HG02759 (cell line): ENCODE measurements around the gene ZNF747.
A peak's percentile ranks its signal among the peaks of the same experiment; 100 is the strongest.

Experiments
- ATAC-seq: cut with Tn5 transposase; IDR thresholded peaks from one replicate; pipeline ENCODE4 v1.9.1; 2021; ENCODE audit warnings: mild to moderate bottlenecking, moderate library complexity; ENCODE audit not compliant: unreplicated experiment

The ZNF747 gene

DNA sequence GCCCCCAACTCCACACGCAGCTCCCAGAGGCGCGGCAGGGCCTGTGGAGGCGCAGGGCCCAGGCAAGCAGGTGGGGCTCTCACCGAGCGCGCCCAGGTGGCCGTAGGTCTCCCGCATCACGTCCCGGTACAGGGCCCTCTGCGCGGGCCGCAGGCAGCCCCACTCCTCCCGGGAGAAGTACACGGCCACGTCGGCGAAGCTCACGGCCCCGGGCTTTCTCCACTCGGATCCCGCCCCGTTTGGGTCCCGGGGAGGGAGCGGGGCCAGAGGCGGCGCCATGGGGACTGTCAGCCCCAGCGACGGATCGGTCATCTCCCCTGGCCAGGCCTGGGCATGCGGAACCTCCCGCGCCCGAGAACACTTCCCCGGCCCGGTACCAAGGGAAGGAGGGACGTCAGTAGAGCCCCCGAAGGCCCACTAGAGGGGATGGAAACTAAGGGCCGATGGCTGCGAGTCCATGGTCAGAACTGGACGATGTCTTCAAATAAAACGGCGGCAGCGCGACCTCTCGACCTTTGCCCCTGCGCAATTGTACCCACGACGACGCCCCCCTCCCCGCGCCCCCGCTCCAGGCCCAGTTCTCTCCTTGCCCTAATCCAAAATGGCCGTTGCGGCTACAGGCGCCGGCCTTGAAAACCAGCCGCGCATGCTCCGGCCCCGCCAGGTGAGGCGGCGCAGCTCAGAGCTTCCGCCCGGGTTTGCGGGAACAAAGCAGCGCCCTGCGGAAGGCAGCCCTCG lies at the start of gene ZNF747:
TSS of gene ZNF747 (minus strand) at position 491 of the 738 bp plus-strand sequence. CDS start at position 312, 179 bp downstream.
- peak; percentile 76 for ATAC-seq

DNA sequence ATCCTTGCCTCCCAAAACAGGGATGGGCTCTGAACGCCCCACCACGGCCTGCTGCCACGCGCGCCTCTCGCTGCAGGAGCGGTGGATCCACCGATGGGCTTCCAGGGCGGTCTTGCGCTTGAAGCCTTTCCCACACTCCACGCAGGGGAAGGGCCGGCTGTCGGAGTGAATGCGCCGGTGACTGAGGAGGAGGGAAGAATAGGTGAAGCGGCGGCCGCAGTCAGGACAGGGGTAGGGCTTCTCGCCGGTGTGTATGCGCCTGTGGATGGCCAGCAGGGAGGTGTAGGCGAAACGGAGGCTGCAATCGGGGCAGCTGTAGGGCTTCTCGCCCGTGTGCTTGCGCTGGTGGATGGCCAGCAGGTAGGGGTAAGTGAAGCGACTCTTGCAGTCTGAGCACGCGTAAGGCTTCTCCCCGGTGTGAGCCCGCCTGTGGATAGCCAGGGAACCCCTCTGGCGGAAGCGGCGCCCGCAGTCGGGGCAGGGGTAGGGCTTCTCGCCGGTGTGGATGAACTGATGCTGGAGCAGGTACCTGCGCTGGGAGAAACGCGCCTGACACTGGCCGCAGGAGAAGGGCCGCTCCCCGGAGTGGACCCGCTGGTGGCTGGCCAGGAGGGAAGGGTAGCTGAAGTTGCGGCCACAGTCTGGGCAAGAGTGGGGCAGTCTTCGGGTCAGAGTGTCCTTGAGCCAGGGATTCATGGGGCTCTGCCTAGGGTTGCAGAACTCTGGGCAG lies 48.1 kb upstream of the ZNF747 start:
- no peak for ATAC-seq

DNA sequence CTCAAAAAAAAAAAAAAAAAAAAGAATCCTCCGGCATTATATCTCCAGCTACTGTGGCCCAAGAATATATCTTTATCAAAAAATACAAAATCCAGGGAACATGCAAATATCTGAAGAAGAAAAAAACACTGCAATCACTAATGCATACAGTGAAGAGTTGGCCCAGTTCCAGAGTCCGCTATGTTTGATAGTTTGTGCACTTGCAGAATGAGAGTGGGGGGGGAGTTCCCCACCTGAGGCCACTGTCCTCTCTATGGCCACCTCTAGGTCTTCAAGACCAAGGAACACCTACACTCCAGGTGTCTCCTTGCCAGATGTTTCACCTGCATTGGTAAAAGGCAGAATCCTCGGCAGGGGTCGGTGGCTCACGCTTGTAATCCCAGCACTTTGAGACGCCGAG lies 46.8 kb upstream of the ZNF747 start:
- no peak for ATAC-seq

DNA sequence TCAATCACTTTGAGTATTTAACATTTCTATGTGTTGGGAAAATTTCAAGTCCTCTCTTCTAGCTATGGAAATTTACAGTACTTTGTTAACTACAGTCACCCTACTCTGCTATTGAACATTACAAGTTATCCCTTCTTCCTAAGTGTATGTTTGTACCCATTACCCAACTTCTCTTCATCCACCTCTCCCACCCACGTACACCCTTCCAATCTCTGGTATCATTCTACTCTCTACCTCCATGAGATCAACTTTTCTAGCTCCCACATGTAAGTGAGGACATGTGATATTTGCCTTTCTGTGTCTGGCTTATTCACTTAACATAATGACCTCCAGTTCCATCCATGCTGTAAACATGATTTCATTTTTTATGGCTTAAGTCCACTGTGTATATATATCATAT lies 40.0 kb upstream of the ZNF747 start:
- ATAC-seq, result no peak

DNA sequence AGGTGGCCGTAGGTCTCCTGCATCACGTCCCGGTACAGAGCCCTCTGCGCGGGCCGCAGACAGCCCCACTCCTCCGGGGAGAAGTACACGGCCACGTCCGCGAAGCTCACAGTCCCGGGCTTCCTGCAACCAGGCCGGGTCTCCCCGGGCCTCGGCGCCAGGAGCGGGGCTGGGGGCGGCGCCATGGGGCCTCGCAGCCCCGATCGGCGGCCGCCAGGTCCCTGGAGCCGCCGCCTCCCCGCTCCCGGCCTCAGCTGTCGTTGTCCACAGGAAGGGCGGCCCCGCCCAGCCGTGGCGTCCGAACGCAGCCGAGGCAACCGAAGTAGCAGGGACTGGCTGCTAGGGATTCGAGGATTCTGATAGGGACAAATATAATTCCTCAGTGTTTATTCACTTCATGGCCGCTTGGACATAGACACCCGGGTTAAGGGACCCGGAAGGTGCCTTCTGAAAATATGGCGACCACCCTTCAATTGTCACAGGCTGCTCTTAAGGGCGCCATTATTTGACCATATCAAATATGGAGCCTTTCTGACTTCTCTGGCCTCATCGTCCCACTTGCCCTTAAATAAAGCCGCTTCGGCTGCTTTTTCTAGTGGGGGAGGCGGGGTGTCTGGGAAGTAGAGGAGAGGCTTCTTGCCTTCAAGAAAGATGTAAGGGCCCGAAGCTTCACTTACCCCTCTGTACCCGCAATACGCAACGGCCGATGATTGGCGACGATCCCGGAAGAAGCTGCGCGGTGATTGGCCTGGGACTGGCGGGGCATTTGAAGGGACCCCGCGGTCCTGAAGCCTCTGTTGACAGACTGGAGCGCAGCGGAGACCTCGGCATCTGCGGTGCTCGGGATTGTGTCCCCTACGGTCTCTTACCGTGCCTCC lies 37.0 kb upstream of the ZNF747 start, which contains the start of gene ZNF688:
TSS of gene ZNF688 (minus strand) at position 270 of the 878 bp plus-strand sequence. CDS start at position 185, 85 bp downstream.
- peak; percentile 76 for ATAC-seq

DNA sequence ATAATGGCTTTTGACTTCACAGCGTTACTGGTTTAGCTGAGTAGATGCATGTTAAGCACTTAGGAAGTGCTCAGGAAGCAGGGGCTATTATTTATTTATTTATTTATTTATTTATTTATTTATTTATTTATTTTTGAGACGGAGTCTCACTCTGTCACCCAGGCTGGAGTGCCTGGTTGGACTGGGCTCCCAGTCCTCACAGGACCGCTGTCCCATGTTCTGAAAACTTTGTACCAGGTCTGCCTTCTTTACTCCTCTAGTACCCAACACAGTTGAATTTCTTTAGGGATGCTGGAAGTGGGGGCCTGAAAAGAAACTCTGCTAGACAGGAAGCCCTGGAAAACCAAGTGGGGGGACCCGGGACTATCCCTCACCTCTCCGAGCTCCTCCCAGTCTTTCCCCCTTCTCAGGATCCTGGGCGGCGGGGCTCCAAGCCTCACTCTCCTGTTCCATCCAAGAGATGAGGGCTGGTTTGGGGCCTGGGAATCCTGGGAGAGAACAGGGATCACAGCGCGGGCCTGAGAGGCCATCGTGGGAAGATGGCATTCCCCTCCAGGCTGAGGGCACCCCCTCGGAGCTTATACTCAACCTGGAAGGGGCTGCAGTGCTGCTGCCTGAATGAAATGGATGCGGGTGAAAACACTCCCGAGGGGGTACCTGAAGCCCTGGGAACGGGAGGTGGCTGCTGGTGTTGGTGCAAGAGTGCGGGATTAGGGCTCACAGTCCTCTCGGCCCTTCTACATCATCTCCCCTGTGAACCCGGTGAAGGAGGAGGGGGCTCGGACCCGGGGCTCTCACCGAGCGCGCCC lies 36.2 kb upstream of the ZNF747 start:
- ATAC-seq, result no peak

DNA sequence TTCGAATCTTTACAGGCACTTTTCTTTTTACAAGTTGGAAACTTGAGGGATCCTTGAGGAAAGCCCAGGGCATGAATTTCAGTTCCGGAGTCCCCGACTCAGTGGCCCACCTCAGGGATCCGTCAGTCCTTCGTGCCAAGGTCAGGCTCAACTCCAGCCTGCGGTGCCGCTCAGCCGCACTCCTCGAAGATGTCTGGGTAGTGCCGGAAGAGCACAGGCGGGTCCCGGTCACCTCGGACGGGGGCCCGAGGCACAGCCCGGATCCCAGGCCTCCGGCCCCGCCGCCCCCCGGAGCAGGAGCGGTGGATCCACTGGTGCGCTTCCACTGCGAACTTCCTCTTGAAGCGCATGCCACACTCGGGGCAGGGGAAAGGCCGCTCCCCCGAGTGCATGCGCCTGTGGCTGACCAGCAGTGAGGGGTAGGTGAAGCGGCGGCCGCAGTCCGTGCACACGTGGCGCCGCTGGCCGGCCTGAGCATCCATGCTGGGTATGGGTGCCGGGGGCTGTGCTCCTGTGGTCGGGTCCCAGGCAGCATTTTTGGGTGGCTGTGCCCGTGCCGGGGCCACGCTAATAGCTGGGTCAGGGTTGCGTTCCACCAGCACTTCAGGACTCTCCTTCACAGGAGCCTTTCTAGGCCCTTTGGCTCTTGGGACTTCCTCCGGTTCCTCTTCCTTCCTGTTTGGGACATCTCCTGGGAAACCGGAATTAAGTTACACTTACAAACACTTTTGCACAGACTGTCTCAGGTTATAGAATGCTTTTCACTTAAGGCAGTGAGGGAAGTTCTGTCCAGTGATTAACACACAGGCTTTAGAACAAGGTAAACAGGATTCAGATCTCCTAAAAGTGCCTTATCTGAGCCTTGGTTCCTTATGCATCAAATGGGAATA lies 35.3 kb upstream of the ZNF747 start:
- ATAC-seq, result no peak

DNA sequence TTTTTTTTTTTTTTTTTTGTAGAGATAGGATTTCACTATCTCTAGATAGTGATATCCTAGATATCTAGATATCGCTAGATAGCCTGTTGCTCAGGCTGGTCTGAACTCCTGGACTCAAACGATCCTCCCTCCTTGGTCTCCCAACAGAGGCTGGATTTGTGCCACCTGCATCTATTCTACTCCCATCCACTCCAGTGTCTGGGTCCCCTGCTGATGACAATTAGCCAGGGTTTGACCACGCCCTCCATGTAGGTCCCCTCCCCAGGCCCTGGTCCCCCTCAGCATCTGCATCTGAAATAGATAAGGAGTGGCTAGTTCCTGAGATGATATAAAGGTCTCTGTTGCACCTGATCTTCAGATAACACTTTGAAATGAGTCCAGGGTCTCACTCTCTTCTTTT lies 34.6 kb upstream of the ZNF747 start:
- ATAC-seq, result no peak

DNA sequence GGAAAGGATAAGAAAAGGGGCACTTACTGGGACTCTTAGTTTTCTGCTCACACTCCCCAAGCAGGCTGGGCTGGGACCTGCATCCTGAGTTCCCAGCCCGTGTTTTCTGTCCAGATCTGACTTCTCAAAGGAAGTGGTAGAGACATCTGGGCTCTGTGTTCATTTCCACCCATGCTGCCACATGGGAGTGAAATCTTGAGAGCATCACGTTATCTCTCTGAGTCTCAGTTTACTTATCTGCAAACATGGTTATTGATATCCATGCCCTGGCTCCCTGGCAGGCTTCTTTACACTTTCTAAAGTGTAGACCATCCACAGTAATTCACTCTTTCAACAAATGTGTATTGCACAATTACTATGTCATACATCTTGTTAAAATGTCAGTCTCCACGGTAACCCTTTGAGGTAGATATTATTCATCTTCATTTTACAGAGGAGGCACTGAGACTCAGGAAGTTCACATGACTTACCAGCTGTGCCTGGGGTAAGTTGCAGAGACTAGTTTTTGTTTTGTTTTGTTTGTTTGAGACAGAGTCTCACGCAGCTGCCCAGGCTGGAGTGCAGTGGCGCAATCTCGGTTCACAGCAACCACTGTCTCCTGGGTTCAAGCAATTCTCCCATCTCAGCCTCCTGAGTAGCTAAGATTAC lies 33.5 kb upstream of the ZNF747 start:
- ATAC-seq, result no peak

DNA sequence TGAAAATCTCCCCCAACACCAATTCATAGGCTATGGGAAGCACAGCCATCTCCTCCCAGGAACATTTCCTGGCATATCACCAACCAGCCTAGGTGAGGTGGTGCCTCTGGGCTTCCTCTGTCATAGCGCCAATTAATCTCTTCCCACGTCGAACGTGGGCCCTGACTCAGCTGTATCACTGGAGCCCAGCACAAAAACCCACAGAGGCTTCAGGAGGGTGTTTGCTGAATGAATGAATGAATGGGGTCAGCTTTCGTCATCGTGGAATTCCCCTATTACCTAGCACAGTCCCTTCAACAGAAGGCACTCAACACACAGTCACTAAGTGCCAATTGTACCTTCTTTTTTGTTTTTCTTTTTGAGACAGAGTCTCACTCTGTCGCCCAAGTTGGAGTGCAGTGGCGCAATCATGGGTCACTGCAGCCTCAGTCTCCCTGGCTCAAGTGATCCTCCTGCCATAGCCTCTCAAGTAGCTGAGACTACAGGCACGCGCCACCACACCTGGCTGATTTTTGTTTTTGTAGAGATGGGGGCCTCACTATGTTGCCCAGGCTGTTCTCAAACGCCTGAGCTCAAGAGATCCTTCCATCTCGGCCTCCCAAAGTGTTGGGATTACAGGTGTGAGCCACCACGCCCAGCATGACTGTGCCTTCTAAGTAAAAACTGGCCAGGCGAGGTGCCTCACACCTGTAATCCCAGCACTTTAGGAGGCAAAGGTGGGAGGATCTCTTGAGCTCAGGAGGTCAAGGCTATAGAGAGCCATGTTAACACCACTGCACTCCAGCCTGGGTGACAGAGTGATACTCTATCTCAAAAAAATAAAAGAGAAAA lies 32.7 kb upstream of the ZNF747 start:
- ATAC-seq, result no peak

DNA sequence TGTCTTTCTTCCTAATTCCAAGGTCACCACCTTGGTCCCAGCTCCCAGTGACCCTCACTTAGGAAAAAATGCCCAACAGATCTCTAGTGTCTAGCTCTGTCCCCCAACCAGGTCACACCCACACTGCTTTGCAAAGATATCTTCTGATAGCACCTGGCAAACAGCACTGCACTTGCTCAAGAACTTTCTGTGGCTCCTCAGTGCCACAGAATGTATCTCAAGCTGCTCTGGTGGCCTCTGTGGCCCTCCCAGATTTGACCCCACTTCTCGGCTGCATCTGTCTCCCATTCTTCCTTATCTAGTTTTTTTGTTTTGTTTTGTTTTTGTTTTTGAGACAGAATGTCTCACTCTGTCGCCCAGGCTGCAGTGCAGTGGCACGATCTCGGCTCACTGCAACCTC lies 31.9 kb upstream of the ZNF747 start:
- ATAC-seq, result no peak

DNA sequence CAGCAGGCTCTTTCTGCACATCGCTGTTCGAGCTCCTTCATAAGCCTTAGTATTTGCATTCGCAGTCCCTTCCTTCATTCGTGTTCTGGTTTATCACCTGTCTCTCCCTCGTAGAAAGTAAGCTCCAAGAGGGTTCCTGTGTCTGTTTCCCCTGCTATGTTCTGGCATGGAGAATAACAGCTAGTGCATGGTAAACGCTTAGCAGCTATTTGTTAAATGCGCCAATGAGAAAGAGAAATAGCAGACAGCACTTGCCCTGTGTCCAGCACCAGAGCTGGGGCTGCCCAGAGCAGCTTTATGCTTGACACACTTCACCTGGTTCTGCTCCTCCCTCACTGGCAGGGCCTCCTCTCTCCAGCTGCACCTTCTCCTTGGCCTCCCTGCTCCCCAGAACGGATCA lies 31.3 kb upstream of the ZNF747 start:
- no peak for ATAC-seq

DNA sequence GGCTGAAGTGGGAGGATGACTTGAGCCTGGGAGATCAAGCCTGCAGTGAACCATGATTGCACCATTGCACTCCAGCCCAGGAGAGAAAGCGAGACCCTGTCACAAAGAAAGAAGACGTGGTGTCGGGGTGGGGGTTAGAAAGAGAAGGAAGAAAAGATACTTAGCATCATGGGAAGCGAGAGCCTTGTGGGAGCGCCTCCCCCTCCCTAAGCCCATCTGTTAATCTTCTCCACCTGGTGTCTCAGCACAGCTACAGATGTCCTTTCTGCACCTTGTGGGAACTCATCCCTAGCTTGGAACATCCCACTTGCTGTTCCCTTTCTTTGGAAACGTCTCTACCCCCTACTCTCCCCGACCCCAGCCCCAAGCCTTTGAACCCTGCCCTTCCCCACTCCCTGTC lies 30.9 kb upstream of the ZNF747 start:
- no peak for ATAC-seq

DNA sequence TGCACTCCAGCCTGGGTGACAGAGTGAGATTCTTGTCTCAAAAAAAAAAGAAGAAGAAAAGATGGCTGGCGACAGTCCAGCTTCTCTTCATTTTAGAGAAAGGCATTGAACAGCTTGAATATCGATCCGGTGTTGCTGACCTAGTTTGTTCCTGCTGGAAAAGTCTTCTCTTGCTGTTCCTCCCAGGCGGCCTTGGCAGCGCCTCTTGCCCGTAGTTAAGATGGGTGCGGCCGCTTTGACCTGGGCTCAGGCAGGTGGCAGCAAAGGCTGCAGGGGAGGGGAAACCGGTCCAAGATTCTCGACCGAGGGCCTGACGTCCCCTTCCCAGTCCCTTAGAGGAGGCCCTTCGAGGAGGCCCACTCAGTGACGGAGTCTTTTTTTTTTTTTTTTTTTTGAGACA lies 27.4 kb upstream of the ZNF747 start:
- no peak for ATAC-seq

DNA sequence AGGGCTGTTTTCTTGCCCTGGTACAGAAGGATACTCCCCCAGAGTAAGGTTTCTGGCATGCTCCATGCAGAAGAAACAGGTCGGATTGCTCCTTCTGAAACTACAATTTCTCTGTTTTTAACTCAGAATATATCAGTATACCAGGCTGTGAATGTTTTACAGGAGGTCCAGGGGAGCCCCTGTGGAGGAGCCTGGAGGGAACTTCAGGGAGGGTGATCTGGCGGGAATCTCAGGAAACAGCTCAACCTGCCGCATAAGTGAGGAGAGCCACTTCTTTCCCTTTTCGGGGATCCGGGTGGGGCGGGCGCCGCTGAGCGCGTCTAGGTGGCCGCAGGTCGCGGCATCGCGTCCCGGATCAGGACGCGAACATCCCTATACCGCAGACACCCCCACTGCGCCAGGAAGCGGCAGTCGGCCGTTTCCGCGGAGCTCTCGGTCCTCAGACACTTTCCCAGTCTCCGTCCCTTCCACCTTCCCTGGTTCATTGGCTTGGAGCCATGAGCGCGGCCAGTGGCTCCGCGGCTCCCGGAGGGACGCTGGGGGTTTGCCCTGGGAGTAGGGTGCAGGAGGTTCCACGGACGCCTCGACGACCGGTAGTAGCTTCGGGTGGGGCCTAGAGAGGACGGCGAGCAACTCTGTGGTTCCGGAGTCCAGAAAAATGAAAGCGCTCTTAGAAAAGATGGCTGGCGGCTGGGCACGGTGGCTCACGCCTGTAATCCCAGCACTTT lies 26.6 kb upstream of the ZNF747 start:
- ATAC-seq, result no peak

DNA sequence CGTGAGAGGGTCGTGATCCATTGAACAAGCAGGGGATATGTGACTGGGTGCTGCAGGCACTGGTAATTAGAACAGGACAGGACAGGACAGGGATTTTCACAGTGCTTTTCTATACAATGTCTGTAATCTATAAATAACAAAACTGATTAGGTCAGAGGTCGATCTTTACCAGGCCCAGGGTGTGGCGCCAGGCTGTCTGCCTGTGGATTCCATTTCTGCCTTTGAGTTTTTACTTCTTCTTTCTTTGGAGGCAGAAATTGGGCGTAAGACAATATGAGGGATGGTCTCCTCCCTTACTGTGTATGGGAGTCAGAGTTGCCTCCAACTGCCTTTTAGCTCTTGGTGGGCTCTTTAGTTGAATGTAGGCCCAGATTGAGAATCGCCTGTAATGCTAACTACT lies 25.0 kb upstream of the ZNF747 start:
- no peak for ATAC-seq

DNA sequence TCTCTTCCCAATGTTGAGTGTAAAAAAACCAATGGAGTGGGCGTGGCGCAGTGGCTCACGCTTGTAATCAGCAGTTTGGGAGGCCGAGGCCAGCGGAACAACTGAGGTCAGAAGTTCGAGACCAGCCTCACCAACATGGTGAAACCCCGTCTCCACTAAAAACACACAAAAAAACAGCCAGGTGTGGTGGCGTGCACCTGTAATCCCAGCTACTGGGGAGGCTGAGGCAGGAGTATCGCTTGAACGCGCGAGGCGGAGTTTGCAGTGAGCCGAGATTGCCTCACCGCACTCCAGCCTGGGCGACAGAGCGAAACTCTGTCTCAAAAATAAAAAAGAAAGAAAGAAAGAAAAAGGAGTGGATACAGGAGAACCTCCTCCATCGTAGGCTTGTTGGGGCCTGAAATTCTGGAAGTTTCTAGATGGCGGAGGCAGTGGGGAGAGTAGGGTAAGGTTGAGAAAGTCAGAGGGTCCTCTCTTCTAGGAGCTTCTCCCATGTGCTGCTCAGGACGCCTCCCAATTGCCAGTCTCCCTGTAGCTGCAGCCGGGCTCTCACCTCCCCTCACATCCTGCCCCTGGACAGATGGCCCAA lies 24.2 kb upstream of the ZNF747 start:
- no peak for ATAC-seq
